T-helper 9 cell (primary cell): ENCODE data around the gene CACNA1A.
"Not testable (repeated sequence)": the region's sequence is repeated elsewhere in the genome, so short reads cannot be mapped to it uniquely, and the experiment has no call there.

Source experiments
- DNase-seq: peaks from one replicate; pipeline ENCODE4 v3.0.0-alpha.2; 2020

The CACNA1A gene

DNA sequence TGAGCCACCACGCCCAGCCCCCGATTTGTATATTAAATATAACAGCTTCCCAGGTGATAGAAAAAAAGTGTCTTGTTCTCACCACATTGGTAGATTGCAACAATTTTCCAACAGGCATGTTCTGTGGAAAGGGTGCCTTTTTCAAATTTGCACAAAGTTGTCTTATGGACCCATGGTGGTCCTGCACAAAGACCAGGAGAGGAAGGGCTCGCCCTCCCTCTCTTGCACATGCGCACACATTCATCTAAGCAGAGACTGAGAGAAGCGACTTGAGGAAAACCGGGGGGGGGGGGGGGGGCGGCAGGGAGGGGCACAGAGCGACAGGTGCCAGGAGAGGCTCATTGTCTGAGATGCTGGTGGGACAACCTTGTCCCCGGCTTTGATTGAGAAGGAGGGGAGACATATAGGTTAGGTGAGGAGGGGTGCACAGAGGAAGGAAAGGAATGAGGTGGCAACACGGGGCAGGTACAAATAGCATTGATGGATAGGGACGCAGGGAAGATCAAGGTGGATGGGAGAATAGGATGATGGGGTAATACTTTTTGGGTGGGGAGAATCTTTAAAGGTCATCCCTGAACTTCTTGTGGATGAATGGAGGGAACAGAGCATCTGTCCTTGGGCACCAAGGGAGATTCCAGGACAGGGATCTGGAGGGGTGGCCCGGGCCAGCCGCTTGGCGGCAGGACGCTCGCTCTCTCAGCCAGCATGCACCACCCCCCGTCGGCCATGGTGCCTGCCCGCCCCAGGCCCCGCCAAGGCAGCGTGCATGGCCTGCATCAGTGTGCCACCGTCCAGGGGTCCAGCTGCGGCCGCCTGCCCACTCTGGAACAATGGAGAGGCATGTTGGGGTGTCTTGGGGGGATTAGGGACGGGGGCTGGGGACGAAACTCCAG lies 280.1 kb downstream of the CACNA1A start:
- DNase-seq, result no peak

DNA sequence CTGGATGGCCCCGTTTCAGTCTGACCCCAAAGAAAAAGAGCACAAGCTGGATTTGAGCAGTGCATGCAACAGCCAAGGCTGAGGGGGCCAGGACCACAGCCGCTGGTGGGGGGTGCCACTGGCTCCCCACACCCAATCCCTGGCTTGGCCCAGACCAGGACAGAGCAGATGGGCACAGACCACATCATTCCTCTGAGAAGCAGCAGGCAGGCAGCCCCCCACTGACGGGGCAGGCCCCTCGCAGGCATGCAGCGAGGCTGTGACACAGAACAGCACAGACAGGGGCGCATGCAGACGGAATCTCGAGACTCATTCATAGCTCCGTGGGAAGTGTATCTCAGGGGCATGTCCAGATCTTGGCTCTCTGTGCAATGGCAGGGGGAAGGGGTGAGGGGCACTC lies 281.2 kb downstream of the CACNA1A start:
- no peak for DNase-seq

GRCh38 chr19:13220847-13221246 lies 285.4 kb downstream of the CACNA1A start:
- DNase-seq, result no peak

DNA sequence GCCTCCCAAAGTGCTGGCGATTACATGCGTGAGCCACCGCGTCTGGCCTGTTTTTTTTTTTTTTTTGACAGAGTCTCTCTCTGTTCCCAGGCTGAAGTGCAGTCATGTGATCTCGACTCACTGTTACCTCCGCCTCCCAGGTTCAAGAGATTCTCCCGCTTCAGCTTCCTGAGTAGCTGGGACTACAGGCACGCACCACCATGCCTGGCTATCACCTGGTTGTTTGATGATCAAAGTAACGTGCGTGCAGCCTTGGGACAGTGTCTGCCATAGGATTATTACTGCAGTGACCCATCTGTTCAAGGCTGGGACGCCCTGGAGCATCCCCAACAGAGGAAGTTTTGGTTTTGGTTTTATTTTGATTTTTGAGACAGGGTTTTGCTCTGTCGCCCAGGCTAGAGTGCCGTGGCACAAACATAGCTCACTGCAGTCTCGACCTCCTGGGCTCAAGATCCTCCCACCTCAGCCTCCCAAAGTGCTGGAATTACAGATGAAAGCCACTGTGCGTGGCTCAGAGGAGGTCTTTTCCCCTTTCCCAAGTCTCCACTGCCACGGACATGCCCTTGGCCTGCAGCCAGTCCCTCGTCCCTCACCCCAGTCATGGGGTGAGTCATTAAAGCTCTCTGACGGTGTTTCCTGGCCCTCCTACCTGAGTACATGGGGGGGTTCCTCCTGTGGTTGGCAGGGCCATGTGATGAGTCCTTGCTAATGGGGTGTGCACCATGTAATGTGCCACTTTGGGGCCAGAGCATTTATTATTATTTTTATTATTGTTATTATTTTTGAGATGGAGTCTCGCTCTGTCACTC lies 290.5 kb downstream of the CACNA1A start:
- peak; percentile 10 for DNase-seq

- DNase-seq, result no peak
Observed at GRCh38 chr19:13214036-13214730, 292.1 kb downstream of the CACNA1A start.

DNA sequence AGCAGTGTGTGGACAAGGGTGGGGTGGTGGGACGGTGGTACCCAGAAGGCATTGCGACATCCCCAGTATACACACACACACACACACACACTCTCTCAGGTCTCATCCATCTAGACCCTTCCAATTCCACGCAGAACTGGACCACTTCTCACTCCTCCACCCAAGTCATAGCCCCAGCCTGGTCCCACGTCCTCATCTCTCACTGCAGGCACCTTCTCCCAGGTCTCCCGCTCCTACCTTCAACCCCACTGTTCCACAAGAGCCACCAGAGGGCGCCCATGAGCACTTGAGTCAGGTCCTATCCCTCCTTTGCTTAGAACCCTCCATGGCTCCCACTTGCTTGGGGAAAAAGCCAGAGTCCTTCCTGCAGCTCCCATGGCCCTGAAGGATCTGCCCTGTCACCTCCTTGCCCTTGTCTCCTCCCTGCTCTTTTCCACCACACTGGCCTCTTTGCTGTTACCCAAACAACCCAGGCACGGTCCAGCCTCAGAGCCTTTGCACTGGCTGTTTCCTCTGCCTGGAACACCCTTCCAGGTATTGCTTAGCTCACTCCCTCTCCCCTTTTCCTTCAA lies 293.4 kb downstream of the CACNA1A start:
- peak; percentile 75 for DNase-seq

GRCh38 chr19:13211426-13212308 lies 294.6 kb downstream of the CACNA1A start:
- no peak for DNase-seq

DNA sequence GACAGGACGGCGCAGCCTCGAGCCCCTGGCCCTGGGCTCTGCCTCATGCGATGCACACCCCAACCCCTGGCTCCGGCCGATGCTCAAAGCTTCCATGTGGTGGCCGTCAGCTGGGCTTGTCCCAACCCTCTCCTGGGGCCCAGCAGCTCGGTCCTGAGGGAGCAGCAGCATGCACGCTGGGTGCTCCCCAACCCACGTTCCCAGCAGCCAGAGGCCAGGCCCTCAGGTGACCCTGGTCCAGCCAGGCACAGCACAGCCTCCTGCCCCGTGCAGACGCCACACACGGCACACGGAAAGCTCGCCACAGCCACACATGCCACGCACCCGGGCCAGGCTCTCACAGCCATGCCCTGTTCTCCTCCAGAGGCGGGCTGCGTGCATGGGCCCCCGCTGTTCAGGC lies 295.3 kb downstream of the CACNA1A start:
- DNase-seq, result no peak

DNA sequence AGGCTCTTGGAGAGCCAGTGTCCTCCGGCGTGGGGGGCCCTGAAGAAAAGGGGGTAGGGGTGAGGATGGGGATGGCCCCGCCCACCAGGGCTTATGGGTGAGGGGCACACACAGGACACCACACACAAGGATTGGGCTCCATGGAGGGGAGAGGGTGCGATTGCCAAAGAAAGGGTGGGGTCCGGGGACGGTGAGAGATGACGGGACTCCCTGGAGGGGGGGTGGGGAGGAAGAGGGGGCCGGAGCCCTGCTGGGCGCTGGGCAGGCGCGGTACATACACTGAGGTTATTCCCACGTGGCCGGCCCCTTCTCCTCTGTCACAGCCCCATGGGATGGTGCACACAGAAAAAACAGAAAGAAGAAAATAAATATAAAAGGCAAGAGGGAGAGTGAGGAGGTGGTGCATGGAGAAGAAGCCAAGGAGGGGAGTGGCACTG lies 295.9 kb downstream of the CACNA1A start:
- no peak for DNase-seq

DNA sequence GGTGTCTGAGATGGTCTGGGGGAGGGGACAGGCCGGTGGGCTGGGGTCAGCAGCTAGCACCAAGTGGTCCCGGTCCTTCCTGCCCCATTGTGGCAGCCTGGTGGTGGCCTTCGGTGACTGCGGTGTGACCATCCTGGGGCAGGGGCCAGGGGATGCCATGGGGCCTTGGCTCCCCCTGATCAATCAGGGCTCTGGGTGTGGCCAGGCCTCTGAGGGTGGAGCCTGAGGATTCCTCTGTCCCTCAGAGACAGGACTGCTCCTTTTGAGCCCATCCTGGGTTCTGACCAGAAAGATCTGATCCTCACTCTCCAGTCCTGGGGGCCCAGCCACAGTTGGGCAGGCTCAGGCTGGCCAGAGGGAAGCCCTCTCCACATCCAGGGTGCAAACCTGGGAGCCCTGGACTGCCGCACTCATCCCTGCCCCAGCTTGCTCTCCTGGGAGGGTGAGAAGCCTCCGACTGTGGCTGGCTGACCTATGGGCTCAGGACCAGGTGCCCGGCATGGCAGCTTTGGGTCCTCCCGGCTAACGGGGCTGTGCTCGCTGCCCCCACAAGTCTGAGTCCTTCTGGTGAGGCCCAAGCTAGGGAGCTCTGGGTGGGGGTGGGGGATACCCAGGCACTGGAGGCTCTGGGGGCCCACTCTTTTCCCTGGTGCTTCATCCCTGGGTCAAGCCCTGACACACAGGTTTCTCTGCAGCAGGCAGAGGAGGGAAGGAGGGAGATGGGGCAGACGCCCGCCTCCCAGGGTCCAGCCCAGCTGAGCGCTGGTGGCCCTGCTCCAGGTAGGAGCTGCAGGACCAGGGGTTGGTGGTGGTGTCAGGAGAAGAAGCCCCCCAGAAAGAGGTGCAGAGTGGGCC lies 296.6 kb downstream of the CACNA1A start:
- DNase-seq, result no peak

DNA sequence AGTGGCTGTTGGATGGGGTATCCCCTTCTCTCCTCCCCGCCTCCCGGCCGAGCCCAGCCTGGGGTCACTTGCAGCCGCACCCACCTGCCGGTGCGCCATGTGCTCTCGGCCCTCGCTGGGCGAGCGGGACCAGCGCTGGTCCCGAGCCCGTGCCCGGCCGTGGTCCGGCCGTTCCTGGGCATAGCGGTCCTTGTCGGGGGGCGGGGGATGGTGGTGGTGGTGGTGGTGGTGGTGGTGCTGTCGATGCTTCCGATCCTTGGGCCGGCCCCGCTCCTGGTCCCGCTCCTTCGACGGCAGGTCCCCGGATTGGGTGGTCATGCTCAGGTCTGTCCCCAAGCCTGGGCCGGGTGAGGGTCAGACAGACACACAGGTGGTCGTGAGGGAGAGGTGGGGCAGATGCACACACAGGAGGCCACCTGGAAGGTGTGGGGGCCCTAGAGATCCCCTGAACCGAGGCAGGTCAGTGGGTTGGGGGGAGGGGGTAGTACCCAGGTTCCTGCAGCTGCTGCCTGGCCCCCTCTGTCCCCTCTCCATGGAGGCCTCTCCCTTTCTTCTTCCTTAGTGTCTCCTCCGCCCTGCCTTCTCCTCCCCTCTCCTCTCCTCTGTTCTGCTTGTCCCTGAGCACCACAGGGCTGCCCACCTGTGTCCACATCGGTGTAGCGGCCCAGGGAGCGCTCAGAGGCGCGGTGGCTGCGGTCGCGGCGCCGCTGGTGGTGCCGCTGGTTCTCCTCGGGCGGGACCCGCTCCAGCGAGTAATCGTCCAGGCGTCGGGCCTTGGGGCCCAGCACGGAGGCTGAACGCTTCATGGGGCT lies 297.4 kb downstream of the CACNA1A start:
- DNase-seq, result no peak

DNA sequence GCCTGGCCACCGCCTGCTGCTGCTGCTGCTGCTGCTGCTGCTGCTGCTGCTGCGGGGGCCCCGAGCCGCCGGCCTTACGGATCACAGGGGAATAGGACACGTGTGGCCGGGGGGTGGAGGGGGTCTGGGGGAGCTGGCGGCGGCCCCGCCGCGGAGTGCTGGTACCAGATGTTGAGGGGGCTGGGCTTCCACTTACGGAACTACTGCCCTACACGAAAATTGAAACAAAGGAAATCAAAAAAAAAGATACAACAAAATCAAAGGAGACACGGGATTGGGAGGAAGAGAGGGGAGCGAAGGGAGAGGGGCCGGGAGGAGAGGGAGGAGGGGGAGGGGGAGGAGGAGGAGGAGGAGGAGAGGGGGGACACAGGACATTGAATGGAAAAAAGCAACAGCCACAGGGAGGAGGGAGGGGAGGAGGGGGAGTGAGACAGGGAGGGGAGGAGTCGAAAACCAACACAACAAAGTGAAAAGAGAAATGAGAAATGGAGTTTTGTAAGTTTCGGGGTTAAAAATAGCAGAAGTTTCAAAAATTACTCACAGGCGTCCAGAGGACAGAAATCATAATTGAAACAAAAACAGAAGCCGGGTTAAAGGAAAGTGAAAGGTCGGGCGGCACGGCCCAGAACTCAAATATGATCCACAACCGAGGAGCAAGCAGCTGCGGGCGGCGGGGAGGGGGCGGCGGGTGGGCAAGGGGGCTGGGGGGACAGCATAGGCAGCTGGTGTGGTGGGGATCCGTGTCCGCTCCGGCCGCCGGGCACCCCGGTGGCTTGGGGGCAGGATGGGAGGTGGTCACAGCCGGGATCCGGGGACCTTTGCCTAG lies 298.2 kb downstream of the CACNA1A start:
- peak; percentile 36 for DNase-seq

DNA sequence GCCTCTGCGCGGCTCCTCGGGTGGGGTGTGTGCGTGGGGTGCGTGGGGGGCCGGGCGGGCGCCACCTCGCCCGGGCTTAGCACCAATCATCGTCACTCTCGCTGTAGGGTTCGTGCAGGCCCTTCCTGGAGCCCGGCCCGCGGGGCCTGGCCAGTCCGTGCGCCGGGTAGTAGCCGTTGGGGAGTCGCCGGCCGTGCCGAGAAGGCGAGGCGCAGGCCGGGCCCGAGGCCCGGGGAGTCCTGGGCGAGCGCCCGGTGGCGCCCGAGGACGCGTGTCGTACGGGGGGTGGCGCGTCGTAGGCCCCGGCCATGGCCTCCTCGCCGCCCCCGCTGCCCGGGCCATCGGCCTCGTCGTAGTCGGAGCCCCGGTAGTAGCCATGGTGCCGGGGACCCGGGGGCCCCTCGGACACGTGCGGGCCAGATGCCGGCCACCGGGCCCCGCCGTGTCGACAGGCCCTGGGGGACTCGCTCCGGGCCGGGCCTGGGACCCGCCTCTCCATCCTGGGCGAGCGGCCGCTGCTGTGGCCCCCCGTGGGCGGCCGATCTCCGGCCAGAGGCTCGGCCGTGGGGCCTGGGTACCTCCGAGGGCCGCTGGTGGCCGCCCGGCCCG lies 298.9 kb downstream of the CACNA1A start:
- DNase-seq, result no peak

DNA sequence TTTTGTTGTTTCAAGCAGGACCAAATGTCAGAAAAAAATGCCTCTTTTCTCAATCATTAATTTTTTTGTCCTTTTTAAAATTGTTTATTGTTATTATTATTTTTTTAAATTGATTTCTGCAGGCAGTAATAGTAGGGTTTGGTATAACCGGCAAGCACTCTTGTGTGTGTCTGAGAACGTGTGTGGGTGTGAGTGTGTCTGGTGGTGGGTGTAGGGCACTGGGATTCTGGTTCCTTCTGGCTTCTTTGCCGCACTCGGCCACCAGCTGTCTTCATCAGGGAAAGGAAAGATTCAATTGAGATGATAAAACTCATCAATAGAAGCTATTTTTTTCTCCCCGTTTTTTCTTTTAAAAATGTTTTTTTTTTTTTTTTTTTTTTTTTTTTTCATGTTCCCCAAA lies 299.7 kb downstream of the CACNA1A start:
- no peak for DNase-seq

DNA sequence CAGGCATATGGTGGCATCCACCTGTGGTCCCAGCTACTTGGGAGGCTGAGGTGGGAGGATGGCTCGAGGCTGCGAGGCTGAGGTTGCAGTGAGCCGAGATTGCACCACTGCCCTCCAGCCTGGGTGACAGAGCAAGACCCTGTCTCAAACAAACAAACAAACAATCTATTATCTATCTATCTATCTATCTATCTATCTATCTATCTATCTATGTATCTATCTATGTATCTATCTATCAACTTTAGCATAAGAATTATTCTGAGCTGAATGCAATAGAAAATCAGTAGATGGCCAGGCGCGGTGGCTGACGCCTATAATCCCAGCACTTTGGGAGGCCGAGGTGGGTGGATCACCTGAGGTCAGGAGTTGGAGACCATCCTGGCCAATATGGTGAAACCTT lies 304.2 kb downstream of the CACNA1A start:
- DNase-seq, result not testable (repeated sequence)

- DNase-seq, result no peak
Observed at GRCh38 chr19:13198634-13199033, 307.6 kb downstream of the CACNA1A start.

DNA sequence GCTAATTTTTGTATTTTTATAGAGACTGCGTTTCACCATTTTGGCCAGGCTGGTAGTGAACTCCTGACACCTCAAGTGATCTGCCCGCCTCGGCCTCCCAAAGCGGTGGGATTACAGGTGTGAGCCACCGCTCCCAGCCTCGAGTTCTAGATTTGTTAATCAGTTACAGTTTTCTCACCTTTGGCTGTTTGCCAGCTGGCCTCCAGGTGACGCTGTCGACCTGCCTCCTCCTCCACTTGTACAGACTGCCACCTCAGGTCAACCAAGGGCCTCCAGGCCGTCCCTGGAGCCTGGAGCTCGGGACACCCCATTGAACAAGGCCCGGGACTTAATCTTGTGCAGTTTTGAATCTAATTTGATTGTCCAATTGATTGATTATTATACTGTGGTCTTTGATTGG lies 310.6 kb downstream of the CACNA1A start:
- peak; percentile 55 for DNase-seq

DNA sequence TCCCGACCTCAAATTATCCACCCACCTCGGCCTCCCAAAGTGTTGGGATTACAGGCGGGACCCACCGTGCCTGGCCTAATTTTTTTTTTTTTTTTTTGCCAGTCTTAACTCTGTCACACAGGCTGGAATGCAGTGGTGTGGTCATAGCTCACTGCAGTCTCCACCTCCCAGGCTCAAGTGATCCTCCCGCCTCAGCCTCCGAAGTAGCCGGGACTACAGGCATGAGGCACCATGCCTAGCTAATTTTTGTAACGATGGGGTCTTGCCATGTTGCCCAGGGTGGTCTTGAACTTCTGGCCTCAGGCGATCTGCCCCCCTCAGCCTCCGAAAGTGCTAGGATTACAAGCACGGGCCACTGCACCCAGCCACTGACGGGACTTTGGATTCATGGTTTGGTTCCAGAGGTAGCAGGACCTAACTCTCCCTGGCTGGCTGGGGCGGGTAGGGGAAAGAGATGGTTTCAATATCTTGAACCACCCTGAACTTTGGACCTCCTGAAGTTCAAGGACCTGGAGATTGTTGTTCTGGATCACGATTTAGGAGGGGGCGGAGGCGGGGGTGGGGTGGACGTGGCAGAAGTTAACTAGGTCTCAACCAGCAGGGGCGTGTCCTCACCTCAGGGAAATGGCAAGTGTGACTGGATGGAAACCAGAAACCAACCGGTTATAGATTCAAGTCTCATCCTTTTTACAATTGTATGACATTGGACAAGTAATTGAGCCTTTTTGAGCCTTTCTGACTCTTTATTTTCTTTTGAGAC lies 315.3 kb downstream of the CACNA1A start:
- no peak for DNase-seq
